Upper lobe of left lung (tissue), 6 donors: ENCODE results near the gene SKIC8. TPM values are rescaled to one million over a fixed set of nuclear protein-coding genes. Genes with fewer than 3 reads are reported as not detected.

Source experiments
- ATAC-seq, 2 donors: fragments of 200-7000 bp; cut with Tn5 transposase; one replicate each; pipeline ENCODE4 v1.9.1; 2022; ENCODE audit warnings: mild to moderate bottlenecking in 2 of 2, moderate library complexity in 2 of 2; ENCODE audit not compliant: low FRiP score in 2 of 2
- DNase-seq, 2 donors: peaks; one replicate each; pipeline ENCODE4 v3.0.0-alpha.2; 2019 to 2020
- H3K27ac ChIP-seq, 4 donors: fragments of 200-600 bp; sonication (generic); one replicate each; pipeline ENCODE4 v1.5.1; 2016 to 2019
- H3K27me3 ChIP-seq, 4 donors: fragments of 200-600 bp; sonication (generic); one replicate each; pipeline ENCODE4 v1.5.1; 2017 to 2019
- H3K36me3 ChIP-seq, 4 donors: fragments of 200-600 bp; sonication (generic); one replicate each; pipeline ENCODE4 v1.5.1; 2016 to 2019
- H3K4me1 ChIP-seq, 4 donors: fragments of 200-600 bp; sonication (generic); one replicate each; pipeline ENCODE4 v1.5.1; 2018 to 2019
- H3K4me3 ChIP-seq, 4 donors: fragments of 200-600 bp; sonication (generic); one replicate each; pipeline ENCODE4 v1.5.1; 2017 to 2019; ENCODE audit warnings: mild to moderate bottlenecking in 2 of 4, moderate library complexity in 1 of 4
- H3K9me3 ChIP-seq, 4 donors: fragments of 200-600 bp; sonication (generic); one replicate each; pipeline ENCODE4 v1.5.1; 2018 to 2019
- CTCF ChIP-seq, 6 experiments: fragments of 450-650 bp in 4 of 6; fragments of 200-600 bp in 2 of 6; sonication (generic) in 2 of 6; IDR thresholded peaks; one replicate each; pipeline ENCODE4 v1.5.1; 2016 to 2019; ENCODE audit warnings: antibody characterized with exemption in 6 of 6
- EP300 ChIP-seq, 4 donors: sonication (generic); formaldehyde crosslinking; IDR thresholded peaks; one replicate each; pipeline ENCODE4 v1.5.1; 2017; ENCODE audit warnings: antibody characterized with exemption in 4 of 4, control low read depth in 2 of 4
- POLR2A ChIP-seq, 4 donors: fragments of 450-650 bp; IDR thresholded peaks; one replicate each; pipeline ENCODE4 v1.5.1; 2016 to 2017; ENCODE audit warnings: antibody characterized with exemption in 4 of 4, mild to moderate bottlenecking in 2 of 4
- POLR2AphosphoS5 ChIP-seq, 2 donors: sonication (generic); formaldehyde crosslinking; IDR thresholded peaks; one replicate each; pipeline ENCODE4 v1.5.1; 2017; ENCODE audit warnings: antibody characterized with exemption in 2 of 2
- WGBS, 2 donors: methylation state at CpG; one replicate each; pipeline ENCODE4 v1.1.5; 2017 to 2018; 5-methylcytosine and 5-hydroxymethylcytosine counted together
- total RNA-seq, 6 donors: library from RNA; depleted of rRNA in 4 of 6; stranded (reverse); fragments of >200 nt in 4 of 6; gene quantifications; one replicate each; pipeline versions ENCODE4 v1.1.0 to v1.2.1, GENCODE V29; 2016 to 2021
- donor health status: DM: no; HTN: no; CAD: no; lungs with moderate emphysema.
- donor health status: DM: no; HTN: yes; CAD: no; lungs with severe emphysema.

SKIC8 gene
- total RNA-seq, 6 donors from 2014 or later: 33.6 to 67.1 (median 50.3) TPM

- 83 to 87% methylated on average over 4 of the region's 4 CpGs for WGBS, 2 donors
- no peak for ATAC-seq
Measured at GRCh38 chr15:78312536-78312935, 13.1 kb upstream of the SKIC8 start.

GRCh38 chr15:78311292-78311691, 11.9 kb upstream of the SKIC8 start:
- Histone ChIP-seq H3K9me3 (no peaks in the 10 kb centered on the region), H3K27me3 (no peaks in the 10 kb centered on the region), H3K4me3 (no peak overlapping the region), H3K36me3 (no peaks in the 10 kb centered on the region), H3K4me1 (peaks cover 0 to 7% (median 0%) of the 10 kb centered on the region in 4 donors), H3K27ac (no peak overlapping the region)
- ATAC-seq (no peak), DNase-seq (no peak)
- WGBS, 2 donors: 74 to 88% methylated on average over 2 to 3 of the region's 3 CpGs
- no peak for TF ChIP-seq CTCF (IDR thresholded peaks at IDR 0.05)
- no peak for TF ChIP-seq POLR2AphosphoS5 (IDR thresholded peaks at IDR 0.05)

More at GRCh38 chr15:78312536-78312935, 13.1 kb upstream of the SKIC8 start:
- no peaks in the 10 kb centered on the region for H3K27me3 ChIP-seq
- no peaks in the 10 kb centered on the region for H3K36me3 ChIP-seq
- H3K4me1 ChIP-seq: peaks cover 0 to 7% (median 0%) of the 10 kb centered on the region in 4 donors
- no peak overlapping the region for H3K27ac ChIP-seq
- no peak for DNase-seq
- TF ChIP-seq POLR2A (IDR thresholded peaks at IDR 0.05): no peak
- no peak for TF ChIP-seq CTCF (IDR thresholded peaks at IDR 0.05)
- no peak for TF ChIP-seq POLR2AphosphoS5 (IDR thresholded peaks at IDR 0.05)
- no peak for TF ChIP-seq EP300 (IDR thresholded peaks at IDR 0.05)
- H3K9me3 ChIP-seq: no peaks in the 10 kb centered on the region
- H3K4me3 ChIP-seq: no peak overlapping the region

- peak; percentile 73 to 75 for DNase-seq
- peak; percentile 58 to 75 for ATAC-seq
- peaks cover 0 to 7% (median 0%) of the 10 kb centered on the region in 4 donors for H3K4me1 ChIP-seq
- no peak overlapping the region for H3K27ac ChIP-seq
- H3K36me3 ChIP-seq: no peaks in the 10 kb centered on the region
- WGBS, 2 donors: 18 to 20% methylated on average over 5 to 9 of the region's 9 CpGs
- H3K4me3 ChIP-seq: no peak overlapping the region
- no peaks in the 10 kb centered on the region for H3K9me3 ChIP-seq
- H3K27me3 ChIP-seq: no peaks in the 10 kb centered on the region
- TF ChIP-seq POLR2A (IDR thresholded peaks at IDR 0.05) (no peak), CTCF (IDR thresholded peaks at IDR 0.05) (peak; percentile 68 to 86 (median 76))
Measured at GRCh38 chr15:78308422-78309032, 9.1 kb upstream of the SKIC8 start.

GRCh38 chr15:78307976-78308375, 8.6 kb upstream of the SKIC8 start:
- Histone ChIP-seq H3K27me3 (no peaks in the 10 kb centered on the region), H3K4me3 (no peak overlapping the region), H3K4me1 (peaks cover 0 to 7% (median 0%) of the 10 kb centered on the region in 4 donors), H3K27ac (no peak overlapping the region), H3K9me3 (no peaks in the 10 kb centered on the region), H3K36me3 (no peaks in the 10 kb centered on the region)
- TF ChIP-seq EP300 (IDR thresholded peaks at IDR 0.05): no peak
- no peak for TF ChIP-seq POLR2A (IDR thresholded peaks at IDR 0.05)
- TF ChIP-seq CTCF (IDR thresholded peaks at IDR 0.05): no peak
- TF ChIP-seq POLR2AphosphoS5 (IDR thresholded peaks at IDR 0.05): no peak
- whole genome bisulfite sequencing, 2 donors: 60 to 62% methylated on average over 6 of the region's 6 CpGs
- no peak for DNase-seq
- no peak for ATAC-seq

- no peaks in the 10 kb centered on the region for H3K27me3 ChIP-seq
- WGBS, 2 donors: 66 to 72% methylated on average over 3 of the region's 3 CpGs
- ATAC-seq: peak in 1 of 2 donors; percentile 38
- H3K36me3 ChIP-seq: no peaks in the 10 kb centered on the region
- DNase-seq: no peak
- no peak overlapping the region for H3K4me3 ChIP-seq
- H3K9me3 ChIP-seq: no peaks in the 10 kb centered on the region
- H3K4me1 ChIP-seq: peaks cover 0 to 7% (median 0%) of the 10 kb centered on the region in 4 donors
- TF ChIP-seq POLR2A (IDR thresholded peaks at IDR 0.05): no peak
- no peak for TF ChIP-seq EP300 (IDR thresholded peaks at IDR 0.05)
- TF ChIP-seq CTCF (IDR thresholded peaks at IDR 0.05): no peak
- H3K27ac ChIP-seq: no peak overlapping the region
Measured at GRCh38 chr15:78306176-78306774, 6.9 kb upstream of the SKIC8 start.
